ENCODE measurements around the gene HMGN4. TPM values are rescaled to one million over a fixed set of nuclear protein-coding genes. Genes with fewer than 3 reads are reported as not detected.

Gene HMGN4
- total RNA-seq, 1 donor from 2014 or later, result 88.5 TPM

GRCh38 chr6:26554697-26555504 lies 16.7 kb downstream of the HMGN4 start:
- DNase-seq (ENCODE audit: low read depth), result no peak
- Histone ChIP-seq H3K27me3 (ENCODE audit: control insufficient read depth, insufficient read depth, low read length) (no peaks in the 10 kb centered on the region), H3K4me3 (ENCODE audit: low read depth, low read length) (peak overlapping the region; percentile 35), H3K36me3 (ENCODE audit: control insufficient read depth, insufficient read depth, low read length) (no peaks in the 10 kb centered on the region)
- TF ChIP-seq, protein P1, sequence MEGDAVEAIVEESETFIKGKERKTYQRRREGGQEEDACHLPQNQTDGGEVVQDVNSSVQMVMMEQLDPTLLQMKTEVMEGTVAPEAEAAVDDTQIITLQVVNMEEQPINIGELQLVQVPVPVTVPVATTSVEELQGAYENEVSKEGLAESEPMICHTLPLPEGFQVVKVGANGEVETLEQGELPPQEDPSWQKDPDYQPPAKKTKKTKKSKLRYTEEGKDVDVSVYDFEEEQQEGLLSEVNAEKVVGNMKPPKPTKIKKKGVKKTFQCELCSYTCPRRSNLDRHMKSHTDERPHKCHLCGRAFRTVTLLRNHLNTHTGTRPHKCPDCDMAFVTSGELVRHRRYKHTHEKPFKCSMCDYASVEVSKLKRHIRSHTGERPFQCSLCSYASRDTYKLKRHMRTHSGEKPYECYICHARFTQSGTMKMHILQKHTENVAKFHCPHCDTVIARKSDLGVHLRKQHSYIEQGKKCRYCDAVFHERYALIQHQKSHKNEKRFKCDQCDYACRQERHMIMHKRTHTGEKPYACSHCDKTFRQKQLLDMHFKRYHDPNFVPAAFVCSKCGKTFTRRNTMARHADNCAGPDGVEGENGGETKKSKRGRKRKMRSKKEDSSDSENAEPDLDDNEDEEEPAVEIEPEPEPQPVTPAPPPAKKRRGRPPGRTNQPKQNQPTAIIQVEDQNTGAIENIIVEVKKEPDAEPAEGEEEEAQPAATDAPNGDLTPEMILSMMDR (IDR thresholded peaks at IDR 0.05; ENCODE audit: insufficient read depth, low read length, poor library complexity, severe bottlenecking), result no peak

DNA sequence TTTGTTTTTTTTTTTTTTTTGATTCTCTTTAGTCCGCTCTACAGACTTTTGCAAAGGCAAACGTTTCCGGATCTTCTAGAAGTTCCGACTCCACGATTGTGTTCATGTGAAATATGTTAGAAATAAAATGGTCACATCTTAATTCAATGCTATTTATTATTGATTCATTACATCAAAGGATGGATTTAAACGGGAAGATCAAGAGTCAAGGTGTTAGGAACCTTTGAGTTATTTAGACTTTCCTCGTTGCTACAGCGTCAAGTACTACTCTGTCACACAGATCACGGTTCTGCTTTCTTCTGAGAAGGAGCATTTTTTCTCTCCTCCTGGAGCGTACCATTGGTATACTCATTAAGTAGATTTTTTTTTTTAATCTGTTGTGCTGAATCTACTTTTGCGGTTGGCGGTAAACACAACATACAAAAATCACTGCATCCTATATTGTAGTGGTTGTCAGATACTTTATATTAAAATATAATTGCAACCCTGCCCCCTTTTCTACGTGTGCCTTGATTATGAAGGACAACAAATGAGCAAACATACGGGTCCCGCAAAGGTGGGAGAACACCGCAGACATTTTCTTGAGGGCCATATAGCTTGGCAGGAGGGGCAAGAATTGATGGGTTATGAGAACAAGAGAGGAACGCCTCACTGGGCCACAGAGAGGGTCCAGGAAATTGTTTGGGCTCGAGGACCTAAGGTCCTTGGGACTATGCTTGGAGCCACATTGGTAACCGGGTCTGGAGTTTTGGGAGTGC lies 17.5 kb downstream of the HMGN4 start:
- no peak for DNase-seq (ENCODE audit: low read depth)
- TF ChIP-seq, protein P1 (IDR thresholded peaks at IDR 0.05; ENCODE audit: insufficient read depth, low read length, poor library complexity, severe bottlenecking), result no peak
- H3K4me3 ChIP-seq (ENCODE audit: low read depth, low read length), result peak overlapping the region; percentile 31

DNA sequence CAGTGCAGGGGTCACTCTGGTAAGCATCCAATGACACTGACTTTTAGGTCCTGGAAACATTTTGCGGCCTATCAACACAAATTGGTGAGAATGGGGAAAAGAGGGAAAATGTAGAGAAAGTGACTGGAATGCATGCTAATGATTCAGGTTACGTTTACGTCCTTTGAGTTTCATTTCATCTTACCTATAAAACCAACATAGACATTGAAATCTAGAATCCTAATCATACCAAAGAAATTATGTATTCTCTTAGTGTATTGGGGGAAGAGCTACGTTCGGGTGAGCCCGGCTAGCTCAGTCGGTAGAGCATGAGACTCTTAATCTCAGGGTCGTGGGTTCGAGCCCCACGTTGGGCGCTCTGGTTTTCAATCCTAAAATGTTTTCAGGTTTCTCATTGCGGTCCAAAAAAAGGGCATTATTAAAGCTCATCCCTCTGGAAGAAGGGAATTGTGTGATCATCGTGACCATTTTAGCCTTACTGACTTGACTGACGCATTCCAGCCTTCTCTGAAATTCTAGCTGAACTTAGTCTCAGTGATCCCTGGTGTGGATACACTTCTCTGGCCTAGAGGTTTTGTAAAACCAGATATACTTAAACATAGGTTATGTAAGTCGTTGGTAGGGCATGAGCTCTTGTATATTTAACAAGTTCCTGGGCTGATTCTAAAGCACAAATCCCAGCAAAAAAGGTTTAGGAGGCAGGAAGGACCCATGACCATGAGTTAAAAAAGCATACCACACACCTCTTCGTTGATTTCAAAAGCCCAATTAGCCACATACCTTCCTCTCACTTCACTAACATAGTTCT lies 18.3 kb downstream of the HMGN4 start:
- no peak for DNase-seq (ENCODE audit: low read depth)
- Histone ChIP-seq H3K27me3 (ENCODE audit: control insufficient read depth, insufficient read depth, low read length) (no peaks in the 10 kb centered on the region), H3K36me3 (ENCODE audit: control insufficient read depth, insufficient read depth, low read length) (no peaks in the 10 kb centered on the region), H3K4me3 (ENCODE audit: low read depth, low read length) (no peak overlapping the region)
- TF ChIP-seq, protein P1 (IDR thresholded peaks at IDR 0.05; ENCODE audit: insufficient read depth, low read length, poor library complexity, severe bottlenecking), result no peak

More for the DNA sequence above, 17.5 kb downstream of the HMGN4 start:
- Histone ChIP-seq H3K27me3 (ENCODE audit: control insufficient read depth, insufficient read depth, low read length) (no peaks in the 10 kb centered on the region), H3K36me3 (ENCODE audit: control insufficient read depth, insufficient read depth, low read length) (no peaks in the 10 kb centered on the region)

DNA sequence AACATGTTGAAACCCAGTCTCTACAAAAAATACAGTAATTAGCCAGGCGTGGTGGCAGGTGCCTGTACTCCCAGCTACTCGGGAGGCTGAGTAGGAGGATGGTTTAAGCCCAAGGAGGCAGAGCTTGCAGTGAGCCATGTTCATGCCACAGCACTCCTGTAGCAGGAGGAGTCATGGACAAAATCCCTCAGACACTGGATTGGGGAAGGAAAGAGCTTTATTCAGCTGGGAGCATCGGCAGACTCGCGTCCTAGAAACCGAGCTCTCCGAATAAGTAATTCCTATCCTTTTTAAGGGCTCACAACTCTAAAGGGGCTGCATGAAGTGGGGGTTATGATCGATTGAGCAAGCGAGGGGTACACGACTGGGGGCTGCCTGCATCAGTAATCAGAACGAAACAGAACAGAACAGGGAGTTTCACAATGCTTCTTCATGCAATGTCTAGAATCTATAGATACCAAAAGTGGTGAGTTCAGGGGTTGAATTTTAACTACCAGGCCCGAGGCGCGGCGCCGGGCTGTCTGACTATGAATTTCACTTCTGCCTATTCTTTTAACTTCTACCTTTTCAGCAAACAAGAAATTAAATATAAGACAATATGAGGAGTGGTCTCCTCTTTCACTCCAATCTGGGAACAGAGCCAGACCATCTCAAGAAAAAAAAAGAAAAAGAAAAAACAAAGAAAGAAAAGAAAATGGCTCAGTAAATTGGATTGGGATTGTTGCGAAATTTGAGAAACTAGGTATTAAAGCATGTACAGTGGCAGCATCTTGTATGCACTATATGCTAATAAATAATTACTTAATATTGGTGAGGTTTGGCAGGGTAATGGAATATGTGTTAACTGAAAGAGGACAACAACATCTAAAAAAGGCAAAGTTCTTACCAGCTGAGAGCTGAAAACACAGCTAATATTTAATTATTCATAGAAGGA lies 23.6 kb downstream of the HMGN4 start:
- Histone ChIP-seq H3K27me3 (ENCODE audit: control insufficient read depth, insufficient read depth, low read length) (no peaks in the 10 kb centered on the region), H3K4me3 (ENCODE audit: low read depth, low read length) (no peak overlapping the region), H3K36me3 (ENCODE audit: control insufficient read depth, insufficient read depth, low read length) (no peaks in the 10 kb centered on the region)
- TF ChIP-seq, protein P1 (IDR thresholded peaks at IDR 0.05; ENCODE audit: insufficient read depth, low read length, poor library complexity, severe bottlenecking), result no peak
- no peak for DNase-seq (ENCODE audit: low read depth)

GRCh38 chr6:26563488-26563887 lies 25.3 kb downstream of the HMGN4 start:
- Histone ChIP-seq H3K27me3 (ENCODE audit: control insufficient read depth, insufficient read depth, low read length) (no peaks in the 10 kb centered on the region), H3K36me3 (ENCODE audit: control insufficient read depth, insufficient read depth, low read length) (no peaks in the 10 kb centered on the region), H3K4me3 (ENCODE audit: low read depth, low read length) (no peak overlapping the region)
- TF ChIP-seq, protein P1 (IDR thresholded peaks at IDR 0.05; ENCODE audit: insufficient read depth, low read length, poor library complexity, severe bottlenecking), result no peak
- DNase-seq (ENCODE audit: low read depth), result no peak

Data from kidney epithelial cell (primary cell).